Heart left ventricle (tissue), 16 donors: ENCODE measurements around the gene ADGRD1. TPM values are rescaled to one million over a fixed set of nuclear protein-coding genes. Genes with fewer than 3 reads are reported as not detected.

ENCODE experiments used
- ATAC-seq, 4 donors: fragments of 200-7000 bp; cut with Tn5 transposase; one replicate each; pipeline ENCODE4 v1.9.1; 2020 to 2022; ENCODE audit warnings: moderate library complexity in 4 of 4, mild to moderate bottlenecking in 3 of 4, moderate number of reproducible peaks in 1 of 4
- DNase-seq, 5 donors: peaks; one replicate each; pipeline ENCODE4 v3.0.0-alpha.2; 2020
- H3K27ac ChIP-seq, 12 donors: fragments of 200-600 bp; sonication (generic) in 4 of 12; one replicate each; pipeline versions ENCODE4 v1.5.0 to v1.8.0; 2016 to 2022; ENCODE audit warnings: mild to moderate bottlenecking in 2 of 12
- H3K27me3 ChIP-seq, 9 donors: fragments of 200-600 bp; sonication (generic) in 2 of 9; one replicate each; pipeline versions ENCODE4 v1.5.1 to v1.8.0; 2016 to 2022; ENCODE audit warnings: mild to moderate bottlenecking in 3 of 9
- H3K36me3 ChIP-seq, 9 donors: fragments of 200-600 bp; sonication (generic) in 2 of 9; one replicate each; pipeline versions ENCODE4 v1.5.0 to v1.8.0; 2018 to 2022; ENCODE audit warnings: mild to moderate bottlenecking in 2 of 9
- H3K4me1 ChIP-seq, 12 donors: fragments of 200-600 bp; sonication (generic) in 4 of 12; one replicate each; pipeline versions ENCODE4 v1.5.0 to v1.8.0; 2016 to 2022; ENCODE audit warnings: mild to moderate bottlenecking in 3 of 12
- H3K4me3 ChIP-seq, 12 donors: fragments of 200-600 bp; sonication (generic) in 4 of 12; one replicate each; pipeline versions ENCODE4 v1.5.0 to v1.8.0; 2017 to 2022; ENCODE audit warnings: mild to moderate bottlenecking in 9 of 12, moderate library complexity in 4 of 12
- H3K9me3 ChIP-seq, 12 donors: fragments of 200-600 bp; sonication (generic) in 4 of 12; one replicate each; pipeline versions ENCODE4 v1.5.0 to v1.8.0; 2016 to 2022; ENCODE audit warnings: mild to moderate bottlenecking in 1 of 12
- POLR2A ChIP-seq, 2 donors: fragments of 450-650 bp; IDR thresholded peaks; one replicate each; pipeline ENCODE4 v1.6.1; 2017; ENCODE audit warnings: antibody characterized with exemption in 2 of 2, mild to moderate bottlenecking in 2 of 2, moderate library complexity in 2 of 2
- WGBS, 4 donors: extraction: QIAGEN DNeasy Blood & Tissue Kit in 2 of 4; methylation state at CpG; one replicate each; pipeline versions ENCODE4 v1.1.5 to v1.1.7; 2013 to 2018; 5-methylcytosine and 5-hydroxymethylcytosine counted together
- intact Hi-C, 10 donors: fragments of 100-400 bp; cut with DNase I; formaldehyde crosslinking; loops; one replicate each; pipeline versions ENCODE4 v1.11.1 to v1.14.2; 2022
- polyA plus RNA-seq, 2 donors: library from polyadenylated mRNA; stranded (reverse); fragments of 200-250 nt; gene quantifications; one replicate each; pipeline ENCODE4 v1.2.3, GENCODE V29; 2013
- total RNA-seq, 9 donors: library from RNA; depleted of rRNA in 2 of 9; stranded (reverse); fragments of >200 nt in 2 of 9; fragmentation: NEBNext Ultra II Directional in 3 of 9; extraction: Animal tissue kit (Norgen Biotek cat#: 25700) in 3 of 9; gene quantifications; one replicate each; pipeline versions ENCODE4 v1.1.0 to v1.2.4, GENCODE V29; 2016 to 2023
- TF ChIP-seq, protein P1 (sequence below), 12 donors: fragments of 200-600 bp; sonication (generic) in 4 of 12; IDR thresholded peaks; one replicate each; pipeline versions ENCODE4 v1.5.0 to v1.8.0; 2018 to 2022; ENCODE audit warnings: antibody characterized with exemption in 12 of 12, mild to moderate bottlenecking in 5 of 12
- donor health status: ischemic (EF 13 %, LVEDD 7.1; RV severe dilation, severe dysfunction).
- donor health status: healthy with polysubstance abuse.
- donor health status: DM: no; HTN: yes; CAD: no.
- donor health status: DM: no; HTN: no; CAD: no.
- donor health status: ischemic (EF 25% LVEDD 6.9; RV normal size, moderate dysfunction).
- donor health status: ischemic (EF 25% LVEDD 5.7; RV mildly dilated, moderate dysfunction).
- donor health status: healthy.
- donor health status: DM: yes; HTN: yes; CAD: no.
- donor health status: ischemic (EF 35%, LVEDD 5.7; RV mildly dilated, moderate dysfunction).
- donor health status: nonischemic (EF 11% LVEDD 7.7; RV severe dilation, severe dysfunction).
- donor health status: DM: yes; HTN: yes; CAD: no.
- donor health status: PGD.
- donor health status: ischemic (EF 29% LVEDD 5.4; RV normal size, mild dysfunction).
- donor health status: nonischemic (EF 23%, LVEDD 6.1; RV moderate dilation, normal function).

Gene ADGRD1
- total and polyA plus RNA-seq, 11 donors: 22.7 to 109 (median 66.3) TPM

DNA sequence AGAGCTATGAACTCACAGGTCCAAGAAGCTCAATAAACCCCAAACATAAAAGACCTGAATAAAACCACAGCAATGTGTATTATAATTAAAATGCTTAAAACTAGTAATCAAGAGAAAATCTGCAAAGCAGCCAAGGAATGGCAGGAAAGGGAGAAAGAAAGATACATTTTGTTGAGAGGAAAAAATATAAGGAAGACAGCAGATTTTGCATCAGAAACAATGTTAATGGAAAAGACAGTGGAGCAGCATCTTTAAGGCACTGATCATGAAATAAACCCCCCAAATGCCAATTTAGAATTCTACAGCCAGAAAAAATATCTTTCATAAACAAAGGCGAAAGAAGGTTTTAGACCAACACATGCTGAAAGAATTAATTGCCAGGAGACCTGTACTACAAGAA is 42.5 kb upstream of the ADGRD1 start:
- WGBS, 4 donors: 46 to 97% (median 52%) methylated on average over 1 of the region's 1 CpG

DNA sequence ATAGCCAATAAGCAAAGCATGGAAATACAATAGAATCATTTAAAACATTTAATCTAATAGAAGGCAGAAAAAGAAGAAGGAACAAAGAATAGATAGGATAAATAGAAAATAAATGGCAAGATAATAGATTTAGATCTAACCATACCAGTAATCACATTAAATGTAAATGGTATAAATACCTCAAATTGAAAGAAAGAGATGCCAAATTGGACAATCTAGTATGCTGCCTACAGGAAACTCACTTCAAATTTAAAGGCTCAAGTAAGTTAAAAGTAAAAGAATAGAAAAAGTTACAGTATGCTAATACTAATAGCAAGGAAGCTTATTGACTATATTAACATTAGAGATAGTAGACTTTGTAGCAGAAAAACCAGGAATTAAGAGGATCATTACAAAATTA is 41.8 kb upstream of the ADGRD1 start:
- Histone ChIP-seq H3K9me3 (peaks cover 0 to 17% (median 10%) of the 10 kb centered on the region in 12 donors), H3K27me3 (peaks cover 0 to 12% (median 4%) of the 10 kb centered on the region in 9 donors), H3K4me3 (no peak overlapping the region), H3K4me1 (peaks cover 0 to 8% (median 0%) of the 10 kb centered on the region in 12 donors), H3K36me3 (no peaks in the 10 kb centered on the region), H3K27ac (no peak overlapping the region)
- ATAC-seq (no peak), DNase-seq (no peak)
- TF ChIP-seq POLR2A (IDR thresholded peaks at IDR 0.05): no peak
- TF ChIP-seq, protein P1, sequence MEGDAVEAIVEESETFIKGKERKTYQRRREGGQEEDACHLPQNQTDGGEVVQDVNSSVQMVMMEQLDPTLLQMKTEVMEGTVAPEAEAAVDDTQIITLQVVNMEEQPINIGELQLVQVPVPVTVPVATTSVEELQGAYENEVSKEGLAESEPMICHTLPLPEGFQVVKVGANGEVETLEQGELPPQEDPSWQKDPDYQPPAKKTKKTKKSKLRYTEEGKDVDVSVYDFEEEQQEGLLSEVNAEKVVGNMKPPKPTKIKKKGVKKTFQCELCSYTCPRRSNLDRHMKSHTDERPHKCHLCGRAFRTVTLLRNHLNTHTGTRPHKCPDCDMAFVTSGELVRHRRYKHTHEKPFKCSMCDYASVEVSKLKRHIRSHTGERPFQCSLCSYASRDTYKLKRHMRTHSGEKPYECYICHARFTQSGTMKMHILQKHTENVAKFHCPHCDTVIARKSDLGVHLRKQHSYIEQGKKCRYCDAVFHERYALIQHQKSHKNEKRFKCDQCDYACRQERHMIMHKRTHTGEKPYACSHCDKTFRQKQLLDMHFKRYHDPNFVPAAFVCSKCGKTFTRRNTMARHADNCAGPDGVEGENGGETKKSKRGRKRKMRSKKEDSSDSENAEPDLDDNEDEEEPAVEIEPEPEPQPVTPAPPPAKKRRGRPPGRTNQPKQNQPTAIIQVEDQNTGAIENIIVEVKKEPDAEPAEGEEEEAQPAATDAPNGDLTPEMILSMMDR (IDR thresholded peaks at IDR 0.05): no peak
- intact Hi-C loops: loop anchor here in 8 of 10 donors (10.0 kb wide), 9 partner anchors 93 to 1093 kb away; partner anchors contain the start of gene MMP17 (in 1 of the 8)

More for the DNA sequence above, 42.5 kb upstream of the ADGRD1 start:
- intact Hi-C loops: loop anchor here in 8 of 10 donors (10.0 kb wide), 9 partner anchors 94 to 1094 kb away; partner anchors contain the start of gene MMP17 (in 1 of the 8)
- Histone ChIP-seq H3K27ac (no peak overlapping the region), H3K9me3 (peaks cover 0 to 17% (median 10%) of the 10 kb centered on the region in 12 donors), H3K27me3 (peaks cover 0 to 11% (median 4%) of the 10 kb centered on the region in 9 donors), H3K4me1 (peaks cover 0 to 4% (median 0%) of the 10 kb centered on the region in 12 donors), H3K36me3 (no peaks in the 10 kb centered on the region), H3K4me3 (no peak overlapping the region)
- no peak for TF ChIP-seq POLR2A (IDR thresholded peaks at IDR 0.05)
- TF ChIP-seq, protein P1 (IDR thresholded peaks at IDR 0.05): no peak
- no peak for DNase-seq
- no peak for ATAC-seq

DNA sequence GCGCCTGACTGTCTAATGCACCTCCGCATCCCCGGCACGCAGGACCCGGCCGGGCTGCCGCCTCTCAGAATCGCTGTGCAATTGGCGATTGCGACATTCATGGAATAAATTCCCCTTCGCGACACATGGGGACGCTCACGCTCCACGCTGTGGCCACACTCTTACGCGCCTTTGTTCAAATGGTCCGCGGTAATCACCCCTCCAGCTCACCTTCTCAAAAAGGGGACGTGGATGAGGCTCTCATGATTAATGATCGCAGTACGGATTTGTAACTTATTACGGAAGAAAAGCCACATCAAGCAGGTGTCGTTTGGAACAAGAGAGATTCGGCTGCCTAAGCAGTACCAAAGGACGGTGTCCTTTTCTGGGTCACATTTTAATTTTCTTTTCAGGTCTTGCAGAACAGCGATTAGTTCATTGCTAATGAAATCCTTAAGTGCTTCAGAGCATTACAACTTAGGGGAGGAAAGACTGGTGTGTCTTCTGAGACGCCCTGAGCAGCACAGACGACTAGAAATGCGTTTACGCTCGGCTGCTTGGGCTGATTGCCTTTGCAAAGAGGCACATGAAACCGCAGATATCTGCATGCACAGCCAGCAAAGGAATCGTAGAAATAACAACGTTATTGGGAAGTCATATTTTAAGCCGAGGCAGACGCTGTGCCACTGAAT is 37.3 kb upstream of the ADGRD1 start:
- TF ChIP-seq POLR2A (IDR thresholded peaks at IDR 0.05): no peak
- TF ChIP-seq, protein P1 (IDR thresholded peaks at IDR 0.05): peak; percentile 79 to 99 (median 95)
- intact Hi-C loops: loop anchor here (1.0 to 10.0 kb wide), 14 partner anchors 88 to 1088 kb away; partner anchors contain the start of gene MMP17 (in 1 of the 10)
- 24 to 27% (median 25%) methylated on average over 36 to 37 of the region's 37 CpGs for WGBS, 4 donors

DNA sequence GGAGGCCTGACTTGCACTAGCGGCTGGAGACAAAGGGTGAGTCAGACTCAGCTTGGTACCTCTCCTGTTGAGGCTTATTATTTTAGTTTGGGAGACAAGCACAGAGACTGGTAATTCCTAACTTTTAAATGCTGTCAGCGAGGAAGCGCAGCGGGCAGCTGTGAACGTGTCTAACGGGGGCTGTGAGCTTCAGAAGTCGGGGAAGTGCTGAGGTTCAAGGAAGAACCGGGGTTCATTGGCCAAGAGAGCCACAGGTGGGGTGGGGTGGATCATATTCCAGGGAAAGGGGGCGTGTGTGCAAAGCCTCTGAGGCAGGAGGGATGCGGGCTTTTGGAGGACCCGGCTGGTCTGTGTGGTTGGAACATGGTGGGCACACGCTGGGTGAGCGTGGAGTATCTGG is 36.1 kb upstream of the ADGRD1 start:
- H3K27ac ChIP-seq: no peak overlapping the region
- DNase-seq: no peak
- 91 to 93% (median 92%) methylated on average over 13 of the region's 13 CpGs for WGBS, 4 donors
- no peak overlapping the region for H3K4me3 ChIP-seq
- no peak for ATAC-seq
- intact Hi-C loops: loop anchor here in 9 of 10 donors (2.0 to 10.0 kb wide), 13 partner anchors 87 to 1087 kb away; partner anchors contain the start of gene MMP17 (in 1 of the 9)
- H3K4me1 ChIP-seq: peaks cover 0 to 8% (median 0%) of the 10 kb centered on the region in 12 donors
- H3K9me3 ChIP-seq: peaks cover 0 to 7% (median 0%) of the 10 kb centered on the region in 12 donors
- H3K27me3 ChIP-seq: peaks cover 0 to 12% (median 4%) of the 10 kb centered on the region in 9 donors
- no peaks in the 10 kb centered on the region for H3K36me3 ChIP-seq
- no peak for TF ChIP-seq POLR2A (IDR thresholded peaks at IDR 0.05)
- TF ChIP-seq, protein P1 (IDR thresholded peaks at IDR 0.05): no peak

More for the DNA sequence above, 37.3 kb upstream of the ADGRD1 start:
- DNase-seq (peak; percentile 53 to 76 (median 59)), ATAC-seq (peak; percentile 76 to 90 (median 84))
- H3K9me3 ChIP-seq: peaks cover 0 to 11% (median 6%) of the 10 kb centered on the region in 12 donors
- H3K36me3 ChIP-seq: no peaks in the 10 kb centered on the region
- H3K4me3 ChIP-seq: peak overlapping the region in 5 of 12 donors; percentile 6 to 45 (median 34)
- H3K4me1 ChIP-seq: peaks cover 0 to 8% (median 0%) of the 10 kb centered on the region in 12 donors
- peak overlapping the region in 1 of 12 donors; percentile 39 for H3K27ac ChIP-seq
- H3K27me3 ChIP-seq: peaks cover 0 to 12% (median 4%) of the 10 kb centered on the region in 9 donors
